HFFc6 (cell line): ENCODE measurements around the gene MRM2. TPM values are rescaled to one million over a fixed set of nuclear protein-coding genes. Genes with fewer than 3 reads are reported as not detected.

Experiments used
- DNase-seq: peaks from one replicate; pipeline ENCODE4 v3.0.0-alpha.2; 2018
- H3K27ac Mint-ChIP-seq: 2 replicates; pipeline ENCODE4 v1.8.0; 2020; ENCODE audit warnings: mild to moderate bottlenecking, mixed read lengths
- H3K27me3 Mint-ChIP-seq: 2 replicates; pipeline ENCODE4 v1.8.0; 2021; ENCODE audit warnings: mild to moderate bottlenecking, moderate library complexity, mixed read lengths; ENCODE audit not compliant: insufficient read depth
- H3K36me3 Mint-ChIP-seq: 2 replicates; pipeline ENCODE4 v1.8.0; 2021; ENCODE audit warnings: low read depth, mixed read lengths
- H3K4me1 Mint-ChIP-seq: 2 replicates; pipeline ENCODE4 v1.8.0; 2020; ENCODE audit warnings: low read depth, mixed read lengths
- H3K4me3 Mint-ChIP-seq: 2 replicates; pipeline ENCODE4 v1.8.0; 2020; ENCODE audit warnings: mild to moderate bottlenecking, moderate library complexity, mixed read lengths
- H3K9me3 Mint-ChIP-seq: 2 replicates; pipeline ENCODE4 v1.8.0; 2020; ENCODE audit warnings: mild to moderate bottlenecking, mixed read lengths
- total RNA-seq, 6 experiments: library from RNA; stranded (reverse); fragmentation: NEBNext Ultra II Directional; extraction: Animal tissue kit (Norgen Biotek cat#: 25700); gene quantifications; 2 replicates in 1 of 6; 3 replicates in 5 of 6; pipeline ENCODE4 v1.2.3, GENCODE V29; 2021
- TF ChIP-seq, protein P1 (sequence below): fragments of 200-600 bp; sonication (generic); IDR thresholded peaks from 2 replicates; pipeline ENCODE4 v1.5.0; 2021; ENCODE audit warnings: antibody characterized with exemption, mild to moderate bottlenecking

MRM2 gene
- total RNA-seq, 6 experiments from 2014 or later = 25.9 to 30.5 (median 27.5) TPM

DNA sequence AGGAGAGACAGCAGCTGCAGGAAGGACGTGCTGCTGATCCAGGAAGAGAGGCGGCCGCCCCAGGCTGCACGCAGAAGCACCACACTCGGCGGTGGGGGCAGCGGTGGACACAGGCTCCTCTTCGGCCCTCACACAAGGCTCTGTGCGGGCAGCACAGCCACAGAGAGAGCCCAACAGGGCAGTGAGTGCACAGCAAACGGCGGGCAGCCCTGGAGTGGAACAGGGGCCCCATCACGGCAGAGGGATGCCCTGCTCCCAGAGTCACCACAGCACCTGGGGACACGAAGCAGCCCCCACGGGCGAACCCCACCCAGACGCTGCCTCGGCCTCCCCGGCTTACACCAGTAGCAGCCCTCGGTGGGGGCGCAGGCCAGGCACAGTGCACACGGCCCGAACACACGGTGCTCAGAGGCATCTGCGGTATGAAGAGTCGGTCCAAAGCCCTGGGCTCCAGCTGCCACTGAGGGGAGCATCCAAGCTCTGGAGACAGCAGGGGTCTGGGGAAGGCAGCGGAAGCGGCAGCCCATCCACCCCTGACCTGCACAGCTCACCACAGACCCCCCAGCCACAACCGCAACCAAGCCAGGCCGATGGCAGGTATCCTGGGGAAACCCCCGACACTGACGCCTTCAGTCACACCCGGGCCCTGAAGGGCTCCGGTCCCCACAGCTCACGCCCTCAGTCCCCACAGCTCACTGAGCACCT, 16.8 kb upstream of the MRM2 start:
- H3K27ac Mint-ChIP-seq = no peak overlapping the region
- no peak overlapping the region for H3K4me3 Mint-ChIP-seq
- DNase-seq = no peak
- H3K27me3 Mint-ChIP-seq = no peaks in the 10 kb centered on the region
- H3K9me3 Mint-ChIP-seq = no peaks in the 10 kb centered on the region
- peaks cover 8% of the 10 kb centered on the region; the same call in 1 of the 2 replicates for H3K36me3 Mint-ChIP-seq
- TF ChIP-seq, protein P1, sequence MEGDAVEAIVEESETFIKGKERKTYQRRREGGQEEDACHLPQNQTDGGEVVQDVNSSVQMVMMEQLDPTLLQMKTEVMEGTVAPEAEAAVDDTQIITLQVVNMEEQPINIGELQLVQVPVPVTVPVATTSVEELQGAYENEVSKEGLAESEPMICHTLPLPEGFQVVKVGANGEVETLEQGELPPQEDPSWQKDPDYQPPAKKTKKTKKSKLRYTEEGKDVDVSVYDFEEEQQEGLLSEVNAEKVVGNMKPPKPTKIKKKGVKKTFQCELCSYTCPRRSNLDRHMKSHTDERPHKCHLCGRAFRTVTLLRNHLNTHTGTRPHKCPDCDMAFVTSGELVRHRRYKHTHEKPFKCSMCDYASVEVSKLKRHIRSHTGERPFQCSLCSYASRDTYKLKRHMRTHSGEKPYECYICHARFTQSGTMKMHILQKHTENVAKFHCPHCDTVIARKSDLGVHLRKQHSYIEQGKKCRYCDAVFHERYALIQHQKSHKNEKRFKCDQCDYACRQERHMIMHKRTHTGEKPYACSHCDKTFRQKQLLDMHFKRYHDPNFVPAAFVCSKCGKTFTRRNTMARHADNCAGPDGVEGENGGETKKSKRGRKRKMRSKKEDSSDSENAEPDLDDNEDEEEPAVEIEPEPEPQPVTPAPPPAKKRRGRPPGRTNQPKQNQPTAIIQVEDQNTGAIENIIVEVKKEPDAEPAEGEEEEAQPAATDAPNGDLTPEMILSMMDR = no peak
- no peaks in the 10 kb centered on the region for H3K4me1 Mint-ChIP-seq

DNA sequence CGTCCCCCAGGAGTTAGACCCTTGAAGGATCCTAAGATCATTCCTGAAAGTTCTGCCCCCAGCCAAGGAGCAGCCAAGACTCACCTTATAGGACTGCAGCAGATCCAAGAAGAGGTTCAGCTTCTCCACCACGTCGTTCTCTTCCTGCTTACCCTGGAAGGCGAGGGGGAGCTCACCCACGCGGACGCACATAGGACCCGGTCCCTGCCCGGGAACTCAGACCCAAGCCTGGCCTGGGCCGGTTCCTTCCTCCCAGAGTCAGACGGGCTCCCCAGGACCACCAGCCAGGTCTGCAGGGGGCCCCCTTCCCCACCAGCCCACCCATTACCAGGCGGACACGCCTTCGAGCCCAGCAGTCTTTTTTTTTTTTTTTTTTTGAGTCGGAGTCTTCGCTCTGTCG, 15.6 kb upstream of the MRM2 start:
- H3K4me1 Mint-ChIP-seq = no peaks in the 10 kb centered on the region
- peaks cover 8% of the 10 kb centered on the region; the same call in 1 of the 2 replicates for H3K36me3 Mint-ChIP-seq
- H3K4me3 Mint-ChIP-seq = no peak overlapping the region
- no peaks in the 10 kb centered on the region for H3K9me3 Mint-ChIP-seq
- no peak for DNase-seq
- H3K27ac Mint-ChIP-seq = no peak overlapping the region
- TF ChIP-seq, protein P1 = no peak
- no peaks in the 10 kb centered on the region for H3K27me3 Mint-ChIP-seq

DNA sequence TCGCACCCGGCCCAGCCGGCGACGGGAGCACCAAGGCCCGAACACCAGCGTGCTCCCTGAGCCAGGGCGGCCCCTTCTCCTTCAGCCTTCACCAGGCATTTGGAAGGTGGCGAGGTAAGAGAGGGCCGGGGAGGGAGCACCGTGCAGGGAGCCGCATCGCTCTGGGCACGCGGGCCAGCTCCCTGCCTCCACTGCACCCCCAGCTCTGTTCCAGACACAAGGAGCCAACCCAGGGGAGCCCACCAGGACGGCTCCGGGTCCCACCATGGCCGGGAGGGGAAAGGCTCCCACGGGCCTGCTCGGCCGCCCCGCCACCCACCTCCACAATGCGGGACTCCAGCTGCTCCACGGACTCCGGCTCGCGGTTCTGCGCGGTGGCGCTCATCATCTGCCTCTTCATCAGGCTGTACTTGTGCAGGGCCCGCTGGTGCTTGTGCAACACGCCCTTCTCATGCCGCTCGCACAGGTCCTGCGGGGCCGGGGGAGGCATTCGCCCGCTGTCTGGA, 15.1 kb upstream of the MRM2 start:
- Mint-ChIP-seq H3K27ac (no peak overlapping the region), H3K9me3 (no peaks in the 10 kb centered on the region), H3K36me3 (peaks cover 8% of the 10 kb centered on the region; the same call in 1 of the 2 replicates), H3K27me3 (no peaks in the 10 kb centered on the region), H3K4me1 (no peaks in the 10 kb centered on the region), H3K4me3 (no peak overlapping the region)
- TF ChIP-seq, protein P1 = no peak
- DNase-seq = no peak

DNA sequence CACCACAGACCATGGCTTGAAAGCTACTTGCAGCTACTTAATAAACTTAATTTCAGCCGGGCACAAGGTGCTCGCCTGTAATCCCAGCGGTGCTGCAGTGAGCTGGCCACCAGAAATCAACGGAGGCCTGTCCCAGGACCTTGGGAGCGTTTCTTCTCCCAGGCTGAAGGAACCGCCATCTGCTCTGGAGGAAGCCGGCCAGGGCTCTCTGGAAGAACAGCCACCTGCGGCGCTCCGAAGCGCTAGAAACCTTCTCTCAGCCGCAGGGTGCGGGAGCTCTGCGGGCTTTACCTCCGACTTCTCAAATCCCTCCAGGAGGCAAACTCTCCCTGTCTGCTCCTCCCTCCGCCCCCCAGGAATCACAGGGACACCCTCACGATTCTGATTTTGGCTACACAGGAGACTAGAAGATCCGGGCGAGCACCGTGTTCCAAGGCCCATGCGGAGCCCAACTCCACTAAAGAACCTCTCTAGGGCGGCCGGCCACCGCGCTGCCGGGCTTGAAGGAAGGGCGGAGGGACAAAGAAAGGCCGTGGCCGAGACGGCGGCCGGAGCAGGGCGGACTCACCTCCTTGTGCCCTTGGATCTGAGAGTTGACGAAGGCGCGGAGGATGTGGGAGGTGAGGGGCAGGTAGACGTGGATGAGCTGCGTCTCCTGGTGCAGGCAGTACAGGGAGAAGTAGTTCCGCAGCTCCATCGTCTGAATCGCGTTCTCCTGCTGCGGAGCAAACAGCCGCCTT, 14.5 kb upstream of the MRM2 start:
- no peaks in the 10 kb centered on the region for H3K4me1 Mint-ChIP-seq

More for the DNA sequence above, 14.5 kb upstream of the MRM2 start:
- TF ChIP-seq, protein P1 = no peak
- H3K36me3 Mint-ChIP-seq = peaks cover 8% of the 10 kb centered on the region; the same call in 1 of the 2 replicates
- H3K9me3 Mint-ChIP-seq = no peaks in the 10 kb centered on the region
- no peak overlapping the region for H3K27ac Mint-ChIP-seq
- no peaks in the 10 kb centered on the region for H3K27me3 Mint-ChIP-seq
- H3K4me3 Mint-ChIP-seq = no peak overlapping the region
- no peak for DNase-seq
